GM13977 (cell line): ENCODE results near the gene DNAH9.

Experiments used
- DNase-seq: peaks from one replicate; pipeline ENCODE4 v3.0.0; 2012; ENCODE audit warnings: low spot score
- in situ Hi-C: fragments of 300-500 bp; cut with MboI; formaldehyde crosslinking; loops from one replicate; pipeline ENCODE4 v1.12.0; 2022; ENCODE audit warnings: low sequenced_read_pairs, low pct_unique_long_range_greater_than_20kb, mixed read lengths, inconsistent platforms; ENCODE audit not compliant: unreplicated experiment
- TF ChIP-seq, protein P1 (sequence below): IDR thresholded peaks from 2 replicates; pipeline ENCODE4 v1.5.1; 2012; ENCODE audit warnings: mild to moderate bottlenecking, control low read depth; ENCODE audit not compliant: insufficient read depth; ENCODE audit errors: extremely low read depth, missing control alignments

DNAH9 gene

DNA sequence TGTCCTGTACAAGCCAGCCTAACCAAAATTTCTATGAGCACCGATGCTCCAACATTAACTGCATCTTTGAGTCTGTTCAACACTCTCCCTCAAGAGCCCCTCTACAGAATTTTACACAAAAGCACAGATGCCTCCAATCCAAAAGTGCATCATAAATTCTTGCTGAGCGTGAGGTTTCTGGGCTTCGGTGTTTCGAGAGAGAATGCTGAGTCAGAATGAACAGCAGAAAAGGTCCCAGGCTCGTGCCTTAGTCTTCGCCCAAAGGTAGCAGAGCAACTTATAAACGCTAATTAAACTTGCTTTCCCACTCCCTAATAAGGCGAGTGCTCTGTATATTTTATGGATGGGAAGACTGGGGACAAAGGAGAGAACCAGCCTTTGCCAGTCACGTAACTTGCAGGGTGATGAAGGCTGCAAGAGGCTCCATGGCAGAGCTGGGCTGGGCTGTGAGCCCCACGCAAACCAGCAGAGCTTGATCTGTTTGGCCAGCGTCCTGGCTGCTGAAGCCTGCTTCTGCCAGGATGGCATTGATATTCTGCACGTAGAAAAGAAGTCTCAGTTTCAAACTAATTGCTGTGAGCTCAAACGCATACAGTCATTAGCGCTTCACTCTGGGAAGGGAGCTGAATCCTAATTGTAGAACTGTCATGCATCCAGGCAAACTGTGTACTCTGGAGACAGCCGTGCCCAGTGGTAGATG is 138.5 kb downstream of the DNAH9 start:
- DNase-seq: no peak
- in situ Hi-C loops: loop anchor here (25.0 kb wide), 1 partner anchor 101 kb away; no protein-coding TSS in a partner anchor
- TF ChIP-seq, protein P1, sequence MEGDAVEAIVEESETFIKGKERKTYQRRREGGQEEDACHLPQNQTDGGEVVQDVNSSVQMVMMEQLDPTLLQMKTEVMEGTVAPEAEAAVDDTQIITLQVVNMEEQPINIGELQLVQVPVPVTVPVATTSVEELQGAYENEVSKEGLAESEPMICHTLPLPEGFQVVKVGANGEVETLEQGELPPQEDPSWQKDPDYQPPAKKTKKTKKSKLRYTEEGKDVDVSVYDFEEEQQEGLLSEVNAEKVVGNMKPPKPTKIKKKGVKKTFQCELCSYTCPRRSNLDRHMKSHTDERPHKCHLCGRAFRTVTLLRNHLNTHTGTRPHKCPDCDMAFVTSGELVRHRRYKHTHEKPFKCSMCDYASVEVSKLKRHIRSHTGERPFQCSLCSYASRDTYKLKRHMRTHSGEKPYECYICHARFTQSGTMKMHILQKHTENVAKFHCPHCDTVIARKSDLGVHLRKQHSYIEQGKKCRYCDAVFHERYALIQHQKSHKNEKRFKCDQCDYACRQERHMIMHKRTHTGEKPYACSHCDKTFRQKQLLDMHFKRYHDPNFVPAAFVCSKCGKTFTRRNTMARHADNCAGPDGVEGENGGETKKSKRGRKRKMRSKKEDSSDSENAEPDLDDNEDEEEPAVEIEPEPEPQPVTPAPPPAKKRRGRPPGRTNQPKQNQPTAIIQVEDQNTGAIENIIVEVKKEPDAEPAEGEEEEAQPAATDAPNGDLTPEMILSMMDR: no peak

DNA sequence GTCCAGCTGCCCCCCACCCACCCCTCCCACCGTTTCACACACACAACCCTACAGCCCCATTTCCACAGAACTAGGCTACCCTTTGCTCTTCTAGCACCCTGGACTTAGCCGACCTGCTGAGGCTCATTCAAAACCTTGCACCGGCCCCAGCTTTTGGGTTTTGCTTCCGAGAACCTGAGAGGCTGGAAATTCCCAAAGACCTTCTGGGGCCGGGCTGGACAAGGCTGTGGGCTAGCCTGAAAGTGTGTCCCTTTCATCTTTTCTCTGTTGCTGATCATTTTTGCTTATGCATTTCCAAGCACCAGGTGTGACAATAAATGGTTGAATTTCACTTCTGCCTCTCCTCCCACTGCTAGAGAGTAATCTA is 139.0 kb downstream of the DNAH9 start:
- in situ Hi-C loops: loop anchor here (25.0 kb wide), 1 partner anchor 100 kb away; no protein-coding TSS in a partner anchor
- TF ChIP-seq, protein P1: no peak
- no peak for DNase-seq

DNA sequence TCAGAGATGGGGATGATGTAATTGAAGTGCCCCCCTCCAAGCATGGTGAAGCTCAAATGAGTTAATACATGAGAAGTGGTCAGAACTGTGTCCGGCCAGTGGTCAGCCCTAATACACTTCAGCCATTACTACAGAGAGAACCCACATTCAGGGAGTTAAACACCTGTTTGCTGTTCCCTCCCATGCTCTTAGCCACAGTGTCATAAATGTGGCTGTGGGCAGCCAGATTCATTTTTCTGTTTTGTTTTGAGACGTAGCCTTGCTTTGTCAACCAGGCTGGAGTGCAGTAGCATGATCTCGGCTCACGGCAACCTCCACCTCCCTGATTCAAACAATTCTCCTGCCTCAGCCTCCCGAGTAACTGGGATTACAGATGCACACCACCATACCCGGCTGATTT is 139.9 kb downstream of the DNAH9 start:
- in situ Hi-C loops: loop anchor here (25.0 kb wide), 1 partner anchor 99 kb away; no protein-coding TSS in a partner anchor
- no peak for DNase-seq
- TF ChIP-seq, protein P1: no peak

DNA sequence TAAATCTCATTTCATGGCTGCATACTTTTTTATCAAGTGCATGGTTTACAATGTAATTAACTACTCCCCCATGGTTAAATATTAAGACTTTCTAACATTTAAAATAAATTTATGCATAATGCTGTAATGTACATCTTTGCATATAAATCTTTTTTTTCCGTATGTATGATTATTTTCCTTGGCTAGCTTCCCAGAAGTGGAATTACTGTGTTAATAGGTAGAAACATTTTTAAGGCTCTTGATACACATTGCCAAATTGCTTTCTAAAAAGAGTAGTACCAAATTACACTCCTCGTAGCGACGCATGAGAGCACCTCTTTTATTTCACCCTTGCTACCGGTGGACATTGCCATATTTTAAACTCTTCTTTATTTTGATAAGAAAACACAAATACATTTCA is 141.1 kb downstream of the DNAH9 start:
- no peak for DNase-seq
- TF ChIP-seq, protein P1: no peak
- in situ Hi-C loops: loop anchor here (25.0 kb wide), 1 partner anchor 98 kb away; no protein-coding TSS in a partner anchor

DNA sequence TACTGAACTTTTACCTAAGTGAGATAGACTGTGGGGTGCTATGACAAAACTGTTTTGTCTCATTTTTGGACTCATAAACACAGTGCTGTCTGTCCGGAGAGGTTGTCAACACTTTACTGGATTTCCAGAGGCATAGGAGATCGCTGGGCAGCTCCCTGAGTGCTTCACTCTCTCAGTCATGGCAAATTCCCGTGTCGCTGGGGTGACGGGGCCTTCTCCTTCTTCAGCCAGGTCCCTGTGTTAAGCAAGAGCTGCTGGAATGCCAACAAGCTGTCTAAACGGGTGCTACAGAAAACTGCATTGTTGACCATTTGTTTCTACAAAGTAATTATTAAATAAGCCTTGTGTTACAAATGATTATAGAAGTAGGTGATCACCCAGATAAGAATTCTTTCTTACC is 141.6 kb downstream of the DNAH9 start:
- DNase-seq: no peak
- TF ChIP-seq, protein P1: no peak
- in situ Hi-C loops: loop anchor here (25.0 kb wide), 1 partner anchor 97 kb away; no protein-coding TSS in a partner anchor

DNA sequence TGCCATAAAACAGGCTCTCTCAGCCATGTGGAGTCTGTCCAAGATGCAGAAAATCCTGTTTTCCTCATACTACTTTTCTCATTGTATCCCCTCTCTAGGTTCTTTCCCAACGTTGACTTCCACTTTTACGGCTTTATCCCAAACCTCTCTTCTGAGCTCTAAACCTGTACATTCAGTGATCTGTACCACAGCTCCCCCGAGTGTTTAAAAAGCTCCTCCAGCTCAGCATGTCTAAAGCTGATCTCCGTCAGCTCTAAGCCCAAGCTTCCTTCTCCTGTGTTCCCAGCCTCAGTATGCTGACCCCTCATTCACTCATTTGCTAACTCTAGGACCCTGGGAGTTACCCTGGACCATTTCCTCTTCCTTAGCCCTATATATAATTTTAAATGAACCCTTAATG is 144.6 kb downstream of the DNAH9 start:
- in situ Hi-C loops: loop anchor here (25.0 kb wide), 1 partner anchor 94 kb away; no protein-coding TSS in a partner anchor
- TF ChIP-seq, protein P1: no peak
- DNase-seq: no peak
